ENCODE measurements around the gene AARS2. TPM values are rescaled to one million over a fixed set of nuclear protein-coding genes. Genes with fewer than 3 reads are reported as not detected.

The AARS2 gene
- total RNA-seq, 1 experiment from 2014 or later, result 11.6 TPM

GRCh38 chr6:44260011-44260410 is 53.1 kb downstream of the AARS2 start:
- Histone ChIP-seq H2AFZ (no peak overlapping the region), H4K20me1 (ENCODE audit: insufficient read depth) (peaks cover 17% of the 10 kb centered on the region), H3K79me2 (ENCODE audit: low read depth) (peaks cover 45% of the 10 kb centered on the region), H3K9me3 (ENCODE audit: insufficient read depth, low read depth) (no peaks in the 10 kb centered on the region), H3K4me1 (replicated peaks; ENCODE audit: insufficient read depth) (peaks cover 32% of the 10 kb centered on the region), H3F3A (ENCODE audit: insufficient read depth, low read depth) (peaks cover 27% of the 10 kb centered on the region), H3K9me2 (ENCODE audit: insufficient read depth) (no peaks in the 10 kb centered on the region), H3K4me2 (no peak overlapping the region), H3K36me3 (ENCODE audit: low read depth) (no peaks in the 10 kb centered on the region), H3K4me3 (no peak overlapping the region), H3K27me3 (ENCODE audit: insufficient read depth, low read depth) (no peaks in the 10 kb centered on the region), H3K27ac (no peak overlapping the region)
- DNase-seq, result peak in 1 of 2 experiments; percentile 35
- POLR2A ChIA-PET (ENCODE audit: unreplicated experiment), result no interaction called here
- intact Hi-C loops (cut with micrococcal nuclease; ENCODE audit: unreplicated experiment), result no loop called here
- TF ChIP-seq EZH2 (IDR thresholded peaks at IDR 0.05; ENCODE audit: low read depth), result no peak
- TF ChIP-seq, protein P1, sequence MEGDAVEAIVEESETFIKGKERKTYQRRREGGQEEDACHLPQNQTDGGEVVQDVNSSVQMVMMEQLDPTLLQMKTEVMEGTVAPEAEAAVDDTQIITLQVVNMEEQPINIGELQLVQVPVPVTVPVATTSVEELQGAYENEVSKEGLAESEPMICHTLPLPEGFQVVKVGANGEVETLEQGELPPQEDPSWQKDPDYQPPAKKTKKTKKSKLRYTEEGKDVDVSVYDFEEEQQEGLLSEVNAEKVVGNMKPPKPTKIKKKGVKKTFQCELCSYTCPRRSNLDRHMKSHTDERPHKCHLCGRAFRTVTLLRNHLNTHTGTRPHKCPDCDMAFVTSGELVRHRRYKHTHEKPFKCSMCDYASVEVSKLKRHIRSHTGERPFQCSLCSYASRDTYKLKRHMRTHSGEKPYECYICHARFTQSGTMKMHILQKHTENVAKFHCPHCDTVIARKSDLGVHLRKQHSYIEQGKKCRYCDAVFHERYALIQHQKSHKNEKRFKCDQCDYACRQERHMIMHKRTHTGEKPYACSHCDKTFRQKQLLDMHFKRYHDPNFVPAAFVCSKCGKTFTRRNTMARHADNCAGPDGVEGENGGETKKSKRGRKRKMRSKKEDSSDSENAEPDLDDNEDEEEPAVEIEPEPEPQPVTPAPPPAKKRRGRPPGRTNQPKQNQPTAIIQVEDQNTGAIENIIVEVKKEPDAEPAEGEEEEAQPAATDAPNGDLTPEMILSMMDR (conservative IDR thresholded peaks at IDR 0.05), result no peak
- CTCF ChIA-PET, result no interaction called here
- BruUV-seq (replicated peaks), result no TSS peak

GRCh38 chr6:44258921-44259320 is 54.2 kb downstream of the AARS2 start:
- no TSS peak for BruUV-seq (replicated peaks)
- CTCF ChIA-PET, result no interaction called here
- H4K20me1 ChIP-seq (ENCODE audit: insufficient read depth), result peaks cover 27% of the 10 kb centered on the region

DNA sequence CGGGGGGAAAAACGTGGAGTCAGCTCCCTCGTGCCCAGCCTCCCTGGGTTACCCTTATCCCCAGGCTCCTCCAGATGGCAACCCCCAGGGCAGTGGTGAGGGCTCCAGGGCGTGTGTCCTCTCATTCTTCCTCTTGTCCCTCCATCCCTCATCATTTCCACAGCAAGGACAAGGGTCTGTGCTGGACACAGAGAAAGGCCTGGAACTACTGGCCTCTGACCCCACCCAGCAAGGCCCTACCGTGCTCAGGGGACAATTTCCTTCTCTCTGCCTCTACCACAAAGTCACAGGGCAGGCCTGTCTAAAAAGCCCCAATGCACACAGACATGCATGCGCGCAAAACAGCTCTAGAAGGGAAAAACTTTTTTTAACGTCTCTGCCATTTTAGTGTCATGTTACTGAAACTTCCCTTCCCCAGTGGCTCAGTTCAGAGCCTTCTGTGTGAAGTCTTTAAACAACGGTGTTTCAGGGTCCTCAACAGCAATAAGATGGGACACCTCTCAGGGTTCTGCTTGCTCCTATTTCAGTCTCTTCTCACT is 54.8 kb downstream of the AARS2 start:
- Histone ChIP-seq H4K20me1 (ENCODE audit: insufficient read depth) (peaks cover 33% of the 10 kb centered on the region), H3K4me1 (replicated peaks; ENCODE audit: insufficient read depth) (peaks cover 25% of the 10 kb centered on the region), H3K4me3 (no peak overlapping the region), H3K36me3 (ENCODE audit: low read depth) (peaks cover 11% of the 10 kb centered on the region), H3K4me2 (no peak overlapping the region), H3K9me2 (ENCODE audit: insufficient read depth) (no peaks in the 10 kb centered on the region), H3F3A (ENCODE audit: insufficient read depth, low read depth) (peaks cover 43% of the 10 kb centered on the region), H3K27ac (no peak overlapping the region), H2AFZ (no peak overlapping the region), H3K9me3 (ENCODE audit: insufficient read depth, low read depth) (no peaks in the 10 kb centered on the region), H3K27me3 (ENCODE audit: insufficient read depth, low read depth) (no peaks in the 10 kb centered on the region), H3K79me2 (ENCODE audit: low read depth) (peaks cover 41% of the 10 kb centered on the region)
- intact Hi-C loops (cut with micrococcal nuclease; ENCODE audit: unreplicated experiment), result no loop called here
- no peak for TF ChIP-seq EZH2 (IDR thresholded peaks at IDR 0.05; ENCODE audit: low read depth)
- TF ChIP-seq, protein P1 (conservative IDR thresholded peaks at IDR 0.05), result no peak
- no TSS peak for BruUV-seq (replicated peaks)
- POLR2A ChIA-PET (ENCODE audit: unreplicated experiment), result no interaction called here
- CTCF ChIA-PET, result interaction anchor here (0.6 kb wide), 1 partner anchor 45 kb away, joined by 3 read pairs; no protein-coding TSS in a partner anchor
- DNase-seq, result peak in 1 of 2 experiments; percentile 31

More at GRCh38 chr6:44258921-44259320, 54.2 kb downstream of the AARS2 start:
- TF ChIP-seq, protein P1 (conservative IDR thresholded peaks at IDR 0.05), result no peak
- TF ChIP-seq EZH2 (IDR thresholded peaks at IDR 0.05; ENCODE audit: low read depth), result no peak
- peaks cover 25% of the 10 kb centered on the region for H3K4me1 ChIP-seq (replicated peaks; ENCODE audit: insufficient read depth)
- H3K27me3 ChIP-seq (ENCODE audit: insufficient read depth, low read depth), result no peaks in the 10 kb centered on the region
- no peak overlapping the region for H3K27ac ChIP-seq
- no peaks in the 10 kb centered on the region for H3K9me2 ChIP-seq (ENCODE audit: insufficient read depth)
- no peak overlapping the region for H3K4me3 ChIP-seq
- peak in 1 of 2 experiments; percentile 24 for DNase-seq
- no peaks in the 10 kb centered on the region for H3K9me3 ChIP-seq (ENCODE audit: insufficient read depth, low read depth)
- peaks cover 38% of the 10 kb centered on the region for H3F3A ChIP-seq (ENCODE audit: insufficient read depth, low read depth)
- no peak overlapping the region for H2AFZ ChIP-seq
- H3K4me2 ChIP-seq, result no peak overlapping the region
- POLR2A ChIA-PET (ENCODE audit: unreplicated experiment), result no interaction called here
- H3K79me2 ChIP-seq (ENCODE audit: low read depth), result peaks cover 41% of the 10 kb centered on the region
- peaks cover 7% of the 10 kb centered on the region; the same call in 1 of the 2 replicates for H3K36me3 ChIP-seq (ENCODE audit: low read depth)
- intact Hi-C loops (cut with micrococcal nuclease; ENCODE audit: unreplicated experiment), result no loop called here
